Lung (tissue), 12 donors: ENCODE results near the gene LRP1B. TPM values are rescaled to one million over a fixed set of nuclear protein-coding genes. Genes with fewer than 3 reads are reported as not detected.
"Not testable (repeated sequence)": the region's sequence is repeated elsewhere in the genome, so short reads cannot be mapped to it uniquely, and the experiment has no call there.

Experiments
- ATAC-seq: fragments of 200-7000 bp; cut with Tn5 transposase; one replicate; pipeline ENCODE4 v1.9.1; 2020; ENCODE audit warnings: moderate number of reproducible peaks; ENCODE audit not compliant: insufficient read depth, low FRiP score
- DNase-seq, 3 donors: peaks; one replicate each; pipeline ENCODE4 v3.0.0-alpha.2; 2013 to 2017
- H3K27ac ChIP-seq, 2 donors: one replicate each; pipeline ENCODE4 v1.5.1; 2013; ENCODE audit warnings: mild to moderate bottlenecking in 2 of 2, moderate library complexity in 2 of 2, control low read depth in 1 of 2, inconsistent platforms in 1 of 2, low read depth in 1 of 2, low read length in 1 of 2
- H3K27me3 ChIP-seq, 3 donors: one replicate each; pipeline ENCODE4 v1.5.1; 2013; ENCODE audit warnings: low read length in 2 of 3; ENCODE audit not compliant: control insufficient read depth in 3 of 3, insufficient read depth in 3 of 3
- H3K36me3 ChIP-seq, 4 donors: one replicate each; pipeline ENCODE4 v1.5.1; 2013; ENCODE audit warnings: low read length in 4 of 4, mild to moderate bottlenecking in 1 of 4, moderate library complexity in 1 of 4; ENCODE audit not compliant: control insufficient read depth in 4 of 4, insufficient read depth in 4 of 4
- H3K4me1 ChIP-seq, 5 donors: one replicate each; pipeline ENCODE4 v1.5.1; 2013; ENCODE audit warnings: low read length in 5 of 5, mild to moderate bottlenecking in 2 of 5, moderate library complexity in 1 of 5; ENCODE audit not compliant: control insufficient read depth in 5 of 5, insufficient read depth in 5 of 5
- H3K4me3 ChIP-seq: one replicate; pipeline ENCODE4 v1.5.1; 2013; ENCODE audit warnings: mild to moderate bottlenecking, control low read depth, moderate library complexity
- H3K9ac ChIP-seq, 2 donors: one replicate each; pipeline ENCODE4 v1.5.1; 2013; ENCODE audit warnings: low read length in 2 of 2, control low read depth in 1 of 2; ENCODE audit not compliant: insufficient read depth in 1 of 2
- H3K9me3 ChIP-seq, 4 donors: one replicate each; pipeline ENCODE4 v1.5.1; 2013; ENCODE audit warnings: low read length in 3 of 4, mild to moderate bottlenecking in 1 of 4, moderate library complexity in 1 of 4; ENCODE audit not compliant: control insufficient read depth in 4 of 4, insufficient read depth in 3 of 4
- CTCF ChIP-seq: IDR thresholded peaks from 2 replicates; pipeline ENCODE4 v1.5.1; 2012; ENCODE audit warnings: mild to moderate bottlenecking; ENCODE audit errors: control extremely low read depth, extremely low read depth
- WGBS, 2 donors: extraction: QIAGEN DNeasy Blood & Tissue Kit; methylation state at CpG; one replicate each; pipeline ENCODE4 v1.1.7; 2013; 5-methylcytosine and 5-hydroxymethylcytosine counted together
- polyA plus RNA-seq, 2 donors: library from polyadenylated mRNA; stranded (reverse); fragments of 200-250 nt; gene quantifications; one replicate each; pipeline ENCODE4 v1.2.1, GENCODE V29; 2013
- total RNA-seq, 2 donors: library from RNA; depleted of rRNA in 1 of 2; stranded (reverse); fragments of >200 nt in 1 of 2; gene quantifications; one replicate each; pipeline ENCODE4 v1.2.1, GENCODE V29; 2014 to 2021
- donor health status: control.
- donor health status: control.
- donor health status: Bipolar disorder and iron deficiency.
- donor health status: healthy.
- donor health status: DM: yes; HTN: yes; CAD: no.

The LRP1B gene
- total and polyA plus RNA-seq, 4 donors: 0.01 to 6.5 (median 0.16) TPM

GRCh38 chr2:140650825-140651224 lies 1480.0 kb downstream of the LRP1B start:
- Histone ChIP-seq H3K9ac (no peak overlapping the region), H3K36me3 (no peaks in the 10 kb centered on the region), H3K27me3 (no peaks in the 10 kb centered on the region), H3K9me3 (no peaks in the 10 kb centered on the region), H3K4me3 (no peak overlapping the region), H3K4me1 (no peaks in the 10 kb centered on the region), H3K27ac (no peak overlapping the region)
- no peak for DNase-seq
- WGBS, 2 donors: 74 to 85% methylated on average over 3 of the region's 3 CpGs
- no peak for ATAC-seq
- no peak for TF ChIP-seq CTCF

- H3K9ac ChIP-seq, H3K4me1 ChIP-seq, H3K27me3 ChIP-seq, H3K27ac ChIP-seq, H3K36me3 ChIP-seq, H3K9me3 ChIP-seq, ATAC-seq, H3K4me3 ChIP-seq, DNase-seq: not testable (repeated sequence)
- 88 to 94% methylated on average over 4 of the region's 4 CpGs for WGBS, 2 donors
Measured at GRCh38 chr2:140650134-140650533, 1480.7 kb downstream of the LRP1B start.

GRCh38 chr2:140648393-140648792 lies 1482.4 kb downstream of the LRP1B start:
- Histone ChIP-seq H3K9ac (no peak overlapping the region), H3K9me3 (no peaks in the 10 kb centered on the region), H3K4me3 (no peak overlapping the region), H3K4me1 (peaks cover 0 to 5% (median 0%) of the 10 kb centered on the region in 5 donors), H3K27me3 (no peaks in the 10 kb centered on the region), H3K27ac (no peak overlapping the region), H3K36me3 (no peaks in the 10 kb centered on the region)
- no peak for DNase-seq
- no peak for TF ChIP-seq CTCF
- no peak for ATAC-seq
- whole genome bisulfite sequencing, 2 donors: 58 to 85% methylated on average over 2 of the region's 2 CpGs

- ATAC-seq: no peak
- DNase-seq: peak; percentile 29 to 72 (median 67)
- WGBS, 2 donors: 54 to 79% methylated on average over 3 of the region's 3 CpGs
- no peaks in the 10 kb centered on the region for H3K36me3 ChIP-seq
- no peak overlapping the region for H3K4me3 ChIP-seq
- TF ChIP-seq CTCF: no peak
- no peak overlapping the region for H3K27ac ChIP-seq
- peaks cover 0 to 9% (median 0%) of the 10 kb centered on the region in 5 donors for H3K4me1 ChIP-seq
- H3K9ac ChIP-seq: no peak overlapping the region
- H3K27me3 ChIP-seq: no peaks in the 10 kb centered on the region
- H3K9me3 ChIP-seq: no peaks in the 10 kb centered on the region
Measured at GRCh38 chr2:140643761-140644187, 1487.0 kb downstream of the LRP1B start.
